LHCN-M2 (cell line): ENCODE measurements around the gene ZNF580. TPM values are rescaled to one million over a fixed set of nuclear protein-coding genes. Genes with fewer than 3 reads are reported as not detected.
A peak's percentile ranks its signal among the peaks of the same experiment; 100 is the strongest.

Source experiments
- DNase-seq: peaks from one replicate; pipeline ENCODE4 v3.0.0-alpha.2; 2012; ENCODE audit warnings: low read depth
- total RNA-seq: library from RNA; depleted of rRNA; stranded (reverse); fragments of >200 nt; gene quantifications from 2 replicates; pipeline ENCODE4 v1.2.3, GENCODE V29; 2014

ZNF580 gene
- total RNA-seq, 1 experiment from 2014 or later = 15.3 TPM

DNA sequence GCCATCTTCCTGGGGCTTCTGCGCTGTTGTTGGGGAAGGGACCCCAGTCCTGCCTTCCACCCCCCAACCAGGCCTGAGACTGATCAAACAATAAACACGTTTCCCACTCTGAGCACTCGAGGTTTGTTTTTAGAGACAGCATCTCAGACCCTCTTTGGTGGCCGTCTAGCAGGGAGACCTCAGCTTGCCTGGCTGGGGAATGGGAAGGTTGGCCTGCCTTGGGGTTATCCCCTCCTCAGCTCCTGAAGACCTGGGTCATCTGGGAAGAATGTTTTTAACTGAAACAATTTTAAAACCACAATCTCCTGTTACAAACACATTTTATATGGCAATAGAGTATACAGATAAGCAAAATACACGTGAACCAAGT lies 4.7 kb downstream of the ZNF580 start:
- no peak for DNase-seq

DNA sequence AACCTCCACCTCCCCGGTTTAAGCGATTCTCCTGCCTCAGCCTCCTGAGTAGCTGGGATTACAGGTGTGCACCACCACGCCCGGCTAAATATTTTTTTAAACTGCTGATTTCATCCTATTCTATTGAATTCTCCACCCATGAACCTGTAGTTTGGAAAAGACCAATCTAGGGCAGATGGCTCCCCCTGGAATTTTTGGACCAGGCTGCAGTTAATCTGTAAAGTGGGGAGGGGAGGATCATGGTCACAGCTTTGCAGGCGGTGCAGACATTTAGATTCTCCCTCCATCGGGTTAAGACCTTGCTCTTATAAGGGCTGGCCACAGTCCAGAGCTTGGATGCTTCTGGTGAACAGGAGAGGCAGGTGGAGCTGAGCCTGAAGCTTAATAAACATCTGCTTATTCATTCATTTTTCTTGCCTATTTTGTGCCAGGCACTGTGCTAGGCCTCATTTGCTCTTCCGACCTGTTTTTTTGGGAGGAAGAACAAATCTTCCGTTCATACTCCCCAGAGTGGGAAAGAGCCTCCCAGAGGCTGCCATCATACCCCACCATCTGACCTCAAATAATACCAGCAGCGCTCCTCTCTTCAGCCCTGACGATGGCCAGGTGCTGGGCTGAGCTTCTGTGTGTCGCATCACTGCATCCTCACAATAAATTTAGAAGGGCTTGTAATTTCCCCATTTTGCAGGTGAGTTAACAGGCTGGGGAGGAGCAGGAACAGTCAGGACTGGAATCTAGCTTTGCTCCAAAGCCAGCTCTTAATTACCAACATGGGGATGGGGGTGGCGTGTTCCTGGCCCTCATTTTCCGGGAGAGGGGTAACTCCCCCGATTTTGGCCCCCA lies 6.3 kb downstream of the ZNF580 start:
- DNase-seq = no peak

GRCh38 chr19:55647732-55648584 lies 7.2 kb downstream of the ZNF580 start, which contains the start of gene CCDC106:
Gene CCDC106 (plus strand): TSS chr19:55648212. CDS start chr19:55649047, 835 bp downstream.
- peak; percentile 57 for DNase-seq

DNA sequence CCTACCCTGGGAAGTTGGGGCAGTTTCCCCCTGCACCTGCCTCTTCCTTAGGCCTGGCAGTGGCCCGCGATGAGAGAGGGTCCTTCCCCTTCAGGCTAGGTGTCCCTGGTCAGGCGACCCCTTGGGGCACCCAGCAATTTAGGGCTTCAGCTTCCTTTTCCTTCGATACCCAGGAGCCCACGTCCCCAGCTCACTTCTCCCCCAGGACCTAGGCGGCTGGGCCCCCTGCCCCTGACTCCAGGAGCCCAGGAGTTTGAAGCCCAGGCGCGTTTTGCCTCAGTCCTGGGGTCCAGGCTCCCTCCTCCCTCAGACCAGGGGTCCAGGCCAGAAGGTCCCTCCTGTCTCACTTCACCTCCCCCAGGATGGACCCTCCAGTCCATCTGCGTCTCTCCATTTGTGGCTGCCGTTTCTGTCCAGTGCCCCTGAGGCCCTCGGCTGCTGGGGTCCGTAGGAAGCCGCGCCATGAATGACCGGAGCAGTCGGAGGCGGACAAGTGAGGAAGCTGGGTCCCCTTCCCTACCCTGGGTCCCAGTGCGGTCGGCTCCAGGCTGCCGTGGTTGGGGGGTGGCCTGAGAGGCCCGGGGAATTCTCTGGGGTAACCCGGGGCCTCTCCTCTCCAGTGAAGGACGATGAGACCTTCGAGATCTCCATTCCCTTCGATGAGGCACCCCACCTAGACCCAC lies 7.9 kb downstream of the ZNF580 start:
- DNase-seq = no peak

DNA sequence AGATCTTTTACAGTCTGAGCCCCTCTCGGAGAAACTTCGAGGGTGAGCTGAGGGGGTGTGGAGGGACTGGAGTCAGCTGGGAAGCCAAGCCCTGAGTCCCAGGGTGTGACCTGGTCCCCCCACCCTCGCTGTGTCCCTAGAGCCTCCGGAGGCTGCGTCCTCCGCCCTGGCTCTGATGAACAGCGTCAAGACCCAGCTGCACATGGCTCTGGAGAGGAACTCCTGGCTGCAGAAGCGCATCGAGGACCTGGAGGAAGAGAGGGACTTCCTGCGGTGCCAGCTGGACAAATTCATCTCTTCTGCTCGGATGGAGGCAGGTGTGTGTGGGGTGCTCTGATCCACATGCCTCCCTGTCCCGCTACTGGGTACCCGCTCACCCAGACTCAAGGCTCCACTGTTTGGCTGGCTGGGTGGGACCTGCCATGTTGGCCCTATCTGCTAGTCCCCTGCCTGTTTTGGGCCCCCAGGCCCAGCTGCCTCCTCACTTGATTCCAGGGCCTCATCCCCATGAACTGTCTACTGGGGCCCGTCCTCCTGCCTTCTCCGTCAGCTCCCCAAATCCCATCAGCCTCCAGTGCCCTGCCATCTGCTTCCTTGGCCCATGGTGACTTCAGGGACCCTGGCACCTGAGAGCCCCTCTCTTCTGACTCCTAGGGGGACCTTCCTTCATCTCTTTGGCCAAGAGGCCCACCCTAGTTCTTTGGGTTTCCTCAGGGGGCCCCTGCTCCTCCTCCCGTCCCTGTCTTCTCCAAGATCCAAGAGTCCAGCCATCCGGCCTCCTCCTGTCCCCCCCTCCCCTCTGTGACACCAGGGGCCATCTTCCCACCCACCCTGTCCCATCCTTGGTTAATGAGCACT lies 8.7 kb downstream of the ZNF580 start:
- DNase-seq = no peak

DNA sequence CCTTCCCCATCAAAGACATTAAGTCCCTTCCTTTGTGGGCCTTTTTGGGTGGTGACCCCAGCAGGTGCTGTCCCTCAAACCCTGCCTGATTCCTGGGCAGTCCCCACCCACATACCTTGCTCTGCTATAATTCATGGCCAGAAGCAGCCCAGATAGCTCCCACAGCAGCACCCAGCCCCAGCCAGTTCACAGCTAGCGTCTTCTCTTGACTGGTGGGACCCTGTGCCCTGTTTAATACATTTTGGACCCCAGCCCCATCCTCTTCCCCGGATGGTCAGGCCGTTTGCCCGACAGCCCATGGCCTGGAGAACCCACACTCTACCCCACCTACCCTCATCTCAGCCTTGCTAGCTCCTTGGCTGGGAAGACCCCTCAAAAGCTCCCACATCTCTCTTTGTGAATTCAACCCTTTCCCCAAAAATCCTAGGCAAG lies 9.3 kb downstream of the ZNF580 start:
- no peak for DNase-seq

GRCh38 chr19:55650602-55651230 lies 9.9 kb downstream of the ZNF580 start:
- no peak for DNase-seq

GRCh38 chr19:55651236-55651635 lies 10.4 kb downstream of the ZNF580 start:
- DNase-seq = no peak

DNA sequence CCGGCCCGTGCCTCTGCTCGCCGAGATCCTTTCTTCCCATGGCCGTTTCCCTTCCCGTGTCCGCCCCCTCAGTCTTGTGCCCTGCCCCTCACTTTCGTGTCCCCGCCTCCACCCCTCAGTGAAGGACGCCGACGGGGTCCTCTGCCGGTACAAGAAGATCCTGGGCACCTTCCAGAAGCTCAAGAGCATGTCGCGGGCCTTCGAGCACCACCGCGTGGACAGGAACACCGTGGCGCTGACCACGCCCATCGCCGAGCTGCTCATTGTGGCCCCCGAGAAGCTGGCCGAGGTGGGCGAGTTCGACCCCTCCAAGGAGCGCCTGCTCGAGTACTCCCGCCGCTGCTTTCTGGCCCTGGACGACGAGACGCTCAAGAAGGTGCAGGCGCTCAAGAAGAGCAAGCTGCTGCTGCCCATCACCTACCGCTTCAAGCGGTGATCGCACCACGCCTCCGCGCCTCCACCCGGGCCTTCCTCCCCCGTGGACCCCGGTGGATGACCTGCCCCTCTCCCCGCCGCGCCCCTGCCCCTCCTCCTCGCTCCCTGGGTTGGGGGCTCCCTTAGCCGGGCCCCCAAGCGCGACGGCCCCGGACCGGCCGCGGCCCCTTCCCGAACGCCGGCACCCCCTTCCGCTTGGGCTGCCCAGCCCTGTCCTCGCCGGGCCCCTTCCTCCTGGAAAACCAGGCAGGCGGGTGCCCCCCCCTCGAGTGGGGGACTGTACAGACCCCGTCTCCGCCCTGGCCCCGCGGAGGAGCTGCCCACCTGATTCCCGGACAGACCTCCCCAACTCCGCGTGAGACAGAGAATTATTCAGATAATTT lies 11.7 kb downstream of the ZNF580 start:
- DNase-seq = no peak

DNA sequence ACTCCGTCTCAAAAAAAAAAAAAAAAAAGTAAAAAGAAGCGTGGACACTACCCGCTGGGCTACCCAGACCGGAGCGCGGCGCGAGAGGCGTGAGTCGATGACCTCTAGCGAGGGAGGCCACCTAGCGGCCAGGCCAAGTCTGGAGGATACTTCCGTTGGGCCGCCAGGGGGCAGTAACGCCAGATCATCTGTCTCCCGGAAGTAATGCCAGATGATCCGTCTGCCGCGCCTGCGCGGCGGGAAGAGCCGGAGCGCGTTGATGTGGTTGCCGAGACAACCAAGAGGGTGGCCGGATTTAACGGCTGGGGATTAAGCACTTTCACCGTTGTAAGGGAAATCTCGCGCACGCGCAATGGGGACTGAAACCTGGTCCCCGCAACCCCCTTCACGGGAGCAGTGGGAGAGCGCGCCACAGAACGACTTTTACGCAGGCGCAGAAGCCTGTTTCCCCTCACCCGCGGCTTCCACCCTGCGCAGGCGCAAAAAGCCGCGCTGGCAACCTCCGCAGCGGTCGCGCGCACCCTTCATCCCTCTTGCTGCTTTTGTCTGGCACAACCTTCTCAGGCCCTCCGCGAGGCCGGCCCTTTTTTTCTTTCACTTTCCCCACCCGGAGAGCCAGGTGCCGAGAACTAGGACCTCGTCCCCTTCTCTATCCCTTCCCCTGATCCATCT lies 13.0 kb downstream of the ZNF580 start:
- peak; percentile 98 for DNase-seq

DNA sequence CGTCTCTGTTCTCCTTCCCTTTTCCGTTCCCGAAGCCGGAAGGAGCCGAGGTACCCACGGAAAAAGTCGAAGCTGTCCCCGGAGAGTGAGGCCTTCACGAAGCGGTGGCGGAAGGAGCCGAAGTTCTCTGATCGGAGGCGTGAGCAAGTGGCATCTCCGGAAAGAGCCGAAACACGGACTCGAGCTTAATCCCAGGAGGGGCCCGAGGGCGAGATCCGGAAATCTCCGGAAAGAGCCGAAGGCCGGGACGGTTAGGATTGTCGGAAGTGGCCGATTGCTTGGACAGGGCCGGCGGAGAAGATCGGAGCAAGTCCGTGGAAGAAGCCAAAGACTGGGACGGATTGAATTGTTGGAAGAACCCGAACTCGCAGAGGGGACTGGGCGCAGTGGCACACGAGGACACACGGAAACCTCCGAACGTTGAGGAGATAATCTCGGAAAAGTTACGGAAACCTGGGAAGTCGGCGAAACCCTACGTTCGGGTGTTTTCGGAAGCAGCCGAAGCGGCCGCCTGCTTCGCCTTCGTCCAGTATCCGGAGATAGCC lies 13.6 kb downstream of the ZNF580 start:
- peak; percentile 98 for DNase-seq

- peak; percentile 84 for DNase-seq
These were observed 14.3 kb downstream of the ZNF580 start, which contains the start of gene U2AF2 for GRCh38 chr19:55654868-55655647. Gene U2AF2 (plus strand): TSS chr19:55655035. CDS start chr19:55655105, 70 bp downstream.

DNA sequence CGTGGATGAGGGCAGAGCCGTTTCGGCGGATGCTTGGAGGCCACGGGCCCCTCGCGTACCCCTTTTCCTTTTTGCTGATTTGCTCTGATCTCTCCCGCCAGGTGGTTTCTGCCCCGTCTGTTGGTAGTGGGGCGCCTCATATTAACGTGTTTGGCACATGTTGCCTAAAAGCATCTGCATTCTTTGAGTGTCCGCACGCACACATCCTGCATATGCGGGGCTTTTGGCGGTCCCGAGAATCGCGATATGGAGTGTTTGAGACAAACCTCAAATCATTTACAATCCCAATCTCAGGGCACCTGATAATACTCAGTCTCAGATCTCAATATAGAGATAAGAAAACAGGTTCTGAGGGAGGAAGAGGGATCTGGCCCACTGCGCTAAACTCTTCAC lies 14.8 kb downstream of the ZNF580 start:
- no peak for DNase-seq

- no peak for DNase-seq
These were observed 15.8 kb downstream of the ZNF580 start for GRCh38 chr19:55656552-55656951.

- DNase-seq = no peak
These were observed 16.4 kb downstream of the ZNF580 start for GRCh38 chr19:55656988-55657747.

- DNase-seq = no peak
These were observed 18.2 kb downstream of the ZNF580 start for GRCh38 chr19:55658846-55659459.

- DNase-seq = no peak
These were observed 19.0 kb downstream of the ZNF580 start for GRCh38 chr19:55659822-55660221.
